G401 (cell line): ENCODE measurements around the gene RAB3A. TPM values are rescaled to one million over a fixed set of nuclear protein-coding genes. Genes with fewer than 3 reads are reported as not detected.
A peak's percentile ranks its signal among the peaks of the same experiment; 100 is the strongest.
"Not testable (repeated sequence)": the region's sequence is repeated elsewhere in the genome, so short reads cannot be mapped to it uniquely, and the experiment has no call there.

Experiments used
- DNase-seq: peaks from one replicate; pipeline ENCODE4 v3.0.0-alpha.2; 2015; ENCODE audit warnings: low spot score
- in situ Hi-C: cut with HindIII; loops from 2 replicates; pipeline ENCODE4 v1.10.0; 2016; ENCODE audit warnings: low sequenced_read_pairs, mixed read lengths
- total RNA-seq: library from RNA; depleted of rRNA; stranded (reverse); fragments of >200 nt; shearing (Covaris generic); gene quantifications from 2 replicates; pipeline ENCODE4 v1.2.3, GENCODE V29; 2014

Gene RAB3A
- total RNA-seq, 1 experiment from 2014 or later = 0.14 TPM

DNA sequence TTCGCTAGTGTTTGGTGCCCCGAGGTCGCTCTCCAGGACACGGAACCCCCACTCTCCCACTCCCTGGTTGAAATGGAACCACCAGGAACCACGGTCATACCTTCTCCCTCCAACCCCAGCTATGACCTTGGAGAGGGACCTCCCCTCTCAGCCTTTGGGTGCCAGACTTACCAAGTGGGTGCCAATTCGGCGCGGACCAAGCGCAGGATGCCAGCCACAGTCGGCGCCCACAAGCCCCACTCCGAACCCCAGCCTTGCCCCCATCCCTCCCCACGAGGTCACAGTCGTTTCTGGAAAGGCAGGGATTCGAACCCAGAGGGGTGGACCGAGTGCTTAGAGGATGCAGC, 21.5 kb upstream of the RAB3A start:
- no peak for DNase-seq
- in situ Hi-C loops = no loop called here

DNA sequence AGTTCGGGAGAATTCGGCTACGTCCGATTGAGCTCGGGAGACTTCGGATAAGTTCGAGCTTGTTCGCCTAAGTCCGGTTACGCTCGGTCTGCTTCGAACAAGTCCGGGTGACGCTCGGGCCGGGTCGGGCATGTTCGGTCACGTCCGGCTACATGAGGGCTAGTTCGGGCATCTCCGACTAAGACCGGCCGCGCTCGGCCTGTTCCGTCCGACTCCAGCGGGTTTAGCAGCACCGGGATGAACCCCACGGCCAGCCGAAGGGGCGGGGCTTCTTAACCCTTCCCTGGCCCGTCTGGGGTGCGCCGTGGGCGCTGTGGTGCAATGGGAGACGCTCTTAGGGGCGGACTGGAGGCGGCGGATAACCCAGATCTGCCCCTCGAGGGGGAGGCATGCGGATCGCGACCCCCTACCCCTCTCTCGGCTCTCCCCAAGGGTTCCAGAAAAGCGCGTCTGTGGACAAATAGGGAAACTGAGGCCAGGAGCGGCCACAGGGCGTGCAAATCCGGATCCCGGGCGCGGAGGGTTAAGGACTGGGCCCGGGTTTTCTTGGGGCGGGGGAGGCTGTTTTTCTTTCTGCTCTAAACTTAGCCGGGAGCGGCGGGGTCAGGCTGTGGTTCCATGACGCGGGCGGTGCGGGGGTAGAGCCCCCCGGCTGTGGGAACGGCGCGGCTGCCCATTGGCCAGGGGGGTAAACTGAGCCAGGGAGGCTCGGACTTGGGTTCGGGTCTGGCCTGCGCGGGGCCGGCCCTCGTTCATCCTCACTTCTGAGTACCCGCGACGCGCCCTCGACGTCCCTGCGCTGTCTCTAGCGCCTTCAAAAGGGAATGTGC, 20.9 kb upstream of the RAB3A start:
- in situ Hi-C loops = no loop called here
- peak; percentile 91 for DNase-seq

DNA sequence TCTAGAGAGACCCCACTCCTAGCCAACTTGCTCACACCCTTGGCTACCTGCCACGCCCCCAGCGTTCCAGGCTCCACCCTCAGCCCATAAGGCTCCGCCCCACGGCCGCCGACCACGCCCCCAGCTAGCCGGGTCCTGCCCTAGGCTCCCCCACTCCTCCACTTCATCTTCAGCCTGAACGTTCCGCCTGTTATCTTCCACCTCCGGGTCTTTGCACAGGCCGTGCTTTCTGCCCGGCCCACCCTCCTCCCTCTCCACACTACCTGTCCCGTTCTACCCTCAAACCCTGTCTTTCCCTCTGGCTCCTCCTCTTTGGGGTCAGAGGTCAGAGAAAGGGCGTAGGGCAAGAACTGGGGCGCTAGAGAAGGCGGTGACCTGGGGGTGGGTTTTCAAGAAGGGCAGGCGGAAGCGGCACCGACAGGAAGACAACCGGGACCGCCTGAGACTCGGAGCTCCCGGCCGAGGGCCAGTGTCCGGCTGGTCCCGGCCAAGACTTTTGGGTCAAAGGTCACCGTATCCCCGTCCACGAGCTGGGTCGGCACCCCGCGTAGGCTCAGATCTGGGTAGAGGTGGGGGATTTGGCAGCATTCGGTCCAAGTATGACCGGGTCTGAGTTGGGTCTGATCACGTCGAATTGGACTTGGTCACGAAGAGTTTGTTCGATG, 20.1 kb upstream of the RAB3A start:
- in situ Hi-C loops = no loop called here
- DNase-seq = peak; percentile 56

- in situ Hi-C loops = no loop called here
Measured at GRCh38 chr19:18221815-18222725, 18.2 kb upstream of the RAB3A start.

GRCh38 chr19:18220632-18221275, 16.9 kb upstream of the RAB3A start:
- DNase-seq = no peak
- in situ Hi-C loops = no loop called here

More at GRCh38 chr19:18221815-18222725, 18.2 kb upstream of the RAB3A start:
- DNase-seq = no peak

- no peak for DNase-seq
- in situ Hi-C loops = no loop called here
Measured at GRCh38 chr19:18219911-18220631, 16.2 kb upstream of the RAB3A start.

GRCh38 chr19:18218600-18218999, 14.8 kb upstream of the RAB3A start:
- in situ Hi-C loops = no loop called here

DNA sequence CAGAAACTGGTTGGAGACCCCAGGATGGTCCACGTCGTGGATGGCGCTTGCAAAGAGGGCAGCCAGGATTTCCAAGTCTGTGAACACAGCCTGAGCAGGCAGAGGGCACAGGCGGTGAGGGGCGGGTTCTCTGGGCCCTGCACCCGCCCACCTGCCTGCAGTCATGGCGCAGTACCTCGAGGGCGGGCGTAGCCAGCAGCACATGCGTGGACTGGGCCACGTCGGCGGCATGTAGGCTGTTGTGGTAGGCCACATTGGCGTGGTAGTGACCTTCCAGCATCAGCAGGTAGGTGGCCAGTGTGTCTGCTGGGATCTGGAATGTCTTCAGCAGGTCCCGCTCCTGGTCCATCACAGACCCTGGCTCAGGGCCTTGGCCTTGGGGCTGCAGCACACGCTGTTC, 14.3 kb upstream of the RAB3A start:
- no peak for DNase-seq
- in situ Hi-C loops = no loop called here

More at GRCh38 chr19:18218600-18218999, 14.8 kb upstream of the RAB3A start:
- DNase-seq = no peak

- in situ Hi-C loops = no loop called here
Measured at GRCh38 chr19:18216789-18217188, 12.9 kb upstream of the RAB3A start.

GRCh38 chr19:18214779-18215433, 11.1 kb upstream of the RAB3A start:
- in situ Hi-C loops = no loop called here
- no peak for DNase-seq

More at GRCh38 chr19:18216789-18217188, 12.9 kb upstream of the RAB3A start:
- DNase-seq = no peak

DNA sequence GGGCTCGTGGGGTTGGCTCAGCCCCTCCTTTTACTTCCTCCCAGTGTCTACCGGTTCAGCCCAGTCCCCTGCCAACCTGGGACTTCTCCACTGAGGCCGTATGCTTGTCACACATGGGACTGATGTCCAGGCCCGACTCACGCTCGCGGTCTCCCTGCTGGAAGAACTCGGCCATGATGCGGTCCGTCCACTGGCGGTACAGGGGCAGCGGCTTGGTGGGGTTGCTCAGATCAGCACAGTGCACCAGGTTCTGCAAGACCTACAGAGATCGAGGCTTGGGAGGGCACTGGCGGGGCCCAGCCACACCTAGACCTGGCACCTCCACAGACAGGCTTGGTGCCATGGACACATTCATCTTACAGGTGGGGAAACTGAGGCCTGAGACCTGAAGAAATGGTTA, 7.8 kb upstream of the RAB3A start:
- in situ Hi-C loops = no loop called here
- DNase-seq = no peak

DNA sequence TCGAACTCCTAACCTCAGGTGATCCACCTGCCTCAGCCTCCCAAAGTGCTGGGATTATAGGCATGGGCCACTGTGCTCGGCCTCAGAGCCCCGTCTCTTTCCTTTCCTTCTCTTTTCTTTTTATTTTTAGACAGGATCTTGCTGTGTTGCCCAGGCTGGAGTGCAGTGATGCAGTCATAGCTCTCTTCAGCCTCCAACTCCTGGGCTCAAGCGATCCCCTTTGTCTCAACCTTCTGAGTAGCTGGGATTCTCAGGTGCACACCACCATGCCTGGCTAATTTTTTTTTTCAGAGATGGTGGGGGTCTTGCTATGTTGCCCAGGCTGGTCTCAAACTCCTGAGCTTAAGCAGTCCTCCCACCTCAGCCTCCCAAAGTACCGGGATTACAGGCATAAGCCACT, 6.1 kb upstream of the RAB3A start:
- DNase-seq, in situ Hi-C loops: not testable (repeated sequence)

GRCh38 chr19:18208098-18208951, 4.5 kb upstream of the RAB3A start:
- no peak for DNase-seq
- in situ Hi-C loops = no loop called here

- DNase-seq = no peak
- in situ Hi-C loops = no loop called here
Measured at GRCh38 chr19:18206018-18206417, 2.2 kb upstream of the RAB3A start.

DNA sequence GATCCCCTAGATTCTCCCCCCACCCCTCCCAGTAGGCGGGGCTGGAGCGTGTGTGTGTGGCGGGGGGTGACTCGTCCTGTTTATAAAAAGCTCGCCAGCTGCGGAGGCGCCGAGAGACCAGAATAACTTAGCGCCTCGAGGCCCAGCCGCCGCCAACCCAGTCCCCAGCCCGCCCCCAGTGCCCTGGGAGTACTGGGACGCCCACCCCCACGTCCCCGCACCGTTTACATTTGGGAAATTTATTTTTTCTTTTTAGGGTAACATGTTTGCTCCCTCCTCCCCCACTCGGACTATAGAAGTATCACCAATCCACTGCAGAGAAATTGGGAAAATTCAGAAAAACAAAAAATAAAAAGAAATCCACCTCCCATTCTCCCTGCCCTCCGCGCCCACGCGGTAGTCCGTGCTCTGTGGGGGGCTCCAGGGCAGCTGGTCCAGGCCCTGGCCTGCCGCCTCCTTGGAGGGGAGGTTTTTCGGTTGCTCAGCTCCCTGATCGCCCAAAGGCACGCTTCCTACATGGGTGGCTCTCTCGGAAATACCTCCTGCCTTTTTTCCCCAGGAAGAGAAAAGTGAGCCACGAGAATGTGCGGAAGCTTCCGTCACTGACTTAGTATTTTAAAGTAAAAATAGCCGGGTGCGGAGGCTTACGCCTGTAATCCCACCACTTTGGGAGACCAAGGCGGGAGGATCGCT, 1.5 kb upstream of the RAB3A start:
- in situ Hi-C loops = no loop called here
- DNase-seq = peak; percentile 55

DNA sequence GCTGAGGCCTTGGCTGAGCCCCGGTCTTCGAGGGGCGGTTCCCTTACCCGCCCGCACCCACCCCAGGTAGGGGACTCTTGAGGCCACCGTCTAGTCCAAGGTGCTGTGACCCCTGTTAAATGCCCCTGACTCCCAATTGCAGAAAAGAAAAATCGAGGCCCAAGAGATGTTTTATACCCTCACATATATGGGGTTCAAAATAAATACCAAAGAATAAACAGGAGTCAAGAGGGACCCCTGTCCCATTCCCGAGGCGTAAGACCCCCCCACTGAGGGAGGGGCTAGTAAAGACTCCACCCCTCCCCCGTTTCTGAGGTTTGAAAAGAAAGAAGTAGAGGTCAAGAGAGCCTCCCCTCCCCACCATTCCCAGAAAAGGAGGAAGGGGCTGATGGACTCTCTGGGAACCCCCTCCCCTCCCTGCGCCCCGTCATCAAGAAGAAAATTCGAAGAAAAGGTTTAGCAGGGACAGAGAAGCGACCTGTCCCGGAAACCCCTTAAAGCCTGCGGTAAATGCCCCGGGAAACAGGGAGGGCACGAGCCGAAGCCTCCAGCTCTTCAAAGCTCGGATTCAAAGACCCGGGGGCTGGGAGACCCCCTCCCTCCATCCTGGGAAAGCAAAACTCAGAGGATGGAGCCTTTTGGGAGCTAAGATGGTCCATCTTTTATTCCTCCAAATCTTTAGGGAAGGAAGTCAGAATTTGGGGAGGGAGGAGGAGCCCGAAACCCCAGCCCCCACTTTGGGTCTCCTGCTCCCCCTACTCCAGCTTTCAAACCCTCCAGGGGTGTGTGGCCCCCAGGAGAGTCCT, 755 bp upstream of the RAB3A start:
- DNase-seq = no peak
- in situ Hi-C loops = no loop called here
